UCSD-AML1 (cell line): Measurements from ENCODE around the gene EFNA4.
A peak's percentile ranks its signal among the peaks of the same experiment; 100 is the strongest.

Experiments used
- DNase-seq: peaks from one replicate; lab custom pipeline; 2025; ENCODE audit not compliant: unreplicated experiment; lab: John Stamatoyannopoulos, UW

The EFNA4 gene

DNA sequence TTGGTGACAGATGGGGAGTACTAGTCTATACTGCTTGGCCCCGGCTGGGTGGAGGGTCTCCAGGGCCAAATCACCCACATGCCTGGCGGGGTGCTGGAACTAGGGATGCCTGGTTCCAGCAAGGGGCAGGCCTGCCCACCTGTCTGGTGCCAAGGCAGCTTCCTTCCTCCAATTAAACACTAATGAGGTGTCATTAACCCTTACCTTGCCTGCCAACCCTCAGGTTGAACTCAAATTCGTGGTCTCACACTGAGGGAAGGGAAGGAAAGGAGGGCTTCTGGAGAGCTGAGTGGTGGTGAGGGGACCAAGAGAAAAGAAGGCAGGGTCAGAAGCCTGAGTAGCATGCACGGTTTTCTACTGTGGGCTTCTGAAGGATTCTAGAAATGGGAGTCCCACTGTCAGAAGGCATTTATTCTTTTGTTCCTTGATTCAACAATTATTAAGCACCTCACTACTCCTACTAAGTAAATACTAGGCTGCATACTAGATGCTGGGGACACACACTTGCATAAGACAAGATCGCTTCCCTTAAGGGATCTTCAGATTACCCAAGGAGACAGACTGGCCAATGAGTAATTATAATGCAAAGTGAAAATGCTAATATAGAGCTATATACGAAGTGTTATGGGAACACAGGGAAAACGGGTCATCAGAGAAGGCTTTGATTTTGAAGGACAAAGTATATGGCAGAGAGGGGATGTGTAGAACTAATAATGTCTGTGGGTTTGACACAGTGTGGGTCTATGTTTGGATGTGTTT is 9.2 kb downstream of the EFNA4 start:
- DNase-seq = no peak

DNA sequence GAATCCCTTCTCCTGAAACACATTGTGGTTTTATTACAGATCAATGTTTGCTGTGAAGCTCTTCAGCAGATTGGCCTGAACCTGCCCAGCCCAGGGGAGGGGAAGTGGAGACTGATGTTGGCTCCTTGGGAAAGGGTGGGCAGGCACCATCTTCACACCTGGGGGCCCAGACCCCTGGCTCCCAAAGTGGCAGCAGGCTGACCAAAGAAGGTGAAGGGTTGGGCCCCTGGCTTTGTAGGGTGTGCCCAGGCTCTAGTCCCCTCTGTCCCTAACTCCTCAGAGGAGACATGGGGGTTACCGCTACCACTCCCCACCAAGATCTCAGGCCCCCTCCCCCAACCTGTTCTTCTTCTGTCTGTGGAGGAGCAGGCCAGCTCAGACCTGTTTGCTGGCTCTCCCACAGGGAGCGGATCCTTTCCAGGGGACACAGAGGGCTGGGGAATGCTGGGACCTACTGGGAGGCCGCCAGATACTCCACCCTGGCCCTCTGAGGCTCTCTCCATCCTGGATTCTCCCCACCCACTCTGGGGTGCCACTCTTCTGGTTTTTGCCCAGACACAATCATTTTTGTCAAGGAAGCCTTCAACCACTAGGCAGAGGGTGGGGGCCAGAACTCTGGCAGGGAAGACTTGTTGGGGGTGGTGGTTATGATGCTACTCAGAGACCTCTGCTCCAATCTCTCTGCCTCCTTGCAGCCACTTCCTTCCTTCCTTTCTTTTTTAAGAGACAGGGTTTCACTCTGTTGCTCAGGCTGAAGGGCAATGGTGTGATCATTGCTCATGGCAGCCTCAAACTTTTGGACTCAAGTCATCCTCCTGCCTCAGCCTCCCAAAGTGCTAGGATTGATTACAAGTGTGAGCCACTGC is 10.1 kb downstream of the EFNA4 start:
- DNase-seq = peak; percentile 62

DNA sequence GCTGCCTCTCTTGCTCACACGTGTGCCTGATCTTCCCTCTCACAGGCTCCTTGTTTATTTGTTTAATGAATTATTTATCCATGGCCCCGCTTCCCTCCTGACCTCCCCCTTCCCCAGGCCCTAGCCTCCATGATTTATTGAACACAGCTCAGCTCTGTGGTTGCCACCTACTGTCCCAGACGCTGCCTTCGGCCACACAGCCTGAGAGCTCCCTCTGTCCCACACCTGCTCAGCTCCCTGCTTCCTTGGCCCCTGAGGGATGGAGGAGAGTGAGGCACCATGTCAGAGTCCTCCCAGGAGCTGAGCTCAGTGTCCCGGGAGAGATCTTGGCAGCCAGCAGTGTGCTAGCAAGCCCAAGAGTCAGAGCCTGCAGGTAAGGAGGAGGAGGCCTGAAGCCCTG is 12.0 kb downstream of the EFNA4 start:
- no peak for DNase-seq

DNA sequence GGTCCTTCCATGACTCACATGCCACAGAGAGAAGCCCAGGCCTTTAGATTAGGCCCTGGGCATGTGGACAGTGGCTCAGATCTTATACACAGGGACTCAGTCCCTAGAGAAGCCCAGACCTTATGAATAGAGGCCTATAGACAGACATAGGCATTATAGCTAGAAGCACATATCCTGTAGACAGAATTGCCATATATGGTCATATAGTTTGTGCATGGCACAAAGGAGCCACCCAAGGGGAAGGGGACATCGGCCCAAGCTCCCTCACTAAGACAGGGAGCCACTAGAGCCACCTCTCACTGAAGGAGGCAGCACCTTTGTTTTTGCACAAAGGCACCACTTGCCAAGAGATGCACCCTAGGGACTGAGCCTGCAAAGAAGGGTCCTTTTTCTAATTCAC is 12.8 kb downstream of the EFNA4 start:
- DNase-seq = no peak

DNA sequence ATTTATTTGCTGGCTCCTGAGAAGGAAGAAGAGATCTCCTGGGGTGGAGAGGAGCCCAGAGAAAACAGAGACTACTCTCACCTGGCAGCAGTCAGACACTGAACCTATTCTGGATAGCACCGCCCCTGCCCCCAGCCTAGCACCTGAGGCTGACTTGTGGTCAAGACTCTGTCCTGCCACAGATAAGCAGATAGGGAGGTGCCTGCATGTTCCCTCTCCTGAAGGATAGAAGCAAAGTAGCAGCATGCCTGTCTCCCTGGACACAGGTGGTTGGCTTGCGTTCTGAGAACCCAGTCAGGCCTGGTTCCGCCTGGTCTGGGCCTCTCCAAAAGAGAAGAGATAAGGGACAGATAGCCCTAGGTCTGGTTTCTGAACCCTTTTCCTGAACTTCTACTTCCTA is 13.8 kb downstream of the EFNA4 start:
- no peak for DNase-seq

DNA sequence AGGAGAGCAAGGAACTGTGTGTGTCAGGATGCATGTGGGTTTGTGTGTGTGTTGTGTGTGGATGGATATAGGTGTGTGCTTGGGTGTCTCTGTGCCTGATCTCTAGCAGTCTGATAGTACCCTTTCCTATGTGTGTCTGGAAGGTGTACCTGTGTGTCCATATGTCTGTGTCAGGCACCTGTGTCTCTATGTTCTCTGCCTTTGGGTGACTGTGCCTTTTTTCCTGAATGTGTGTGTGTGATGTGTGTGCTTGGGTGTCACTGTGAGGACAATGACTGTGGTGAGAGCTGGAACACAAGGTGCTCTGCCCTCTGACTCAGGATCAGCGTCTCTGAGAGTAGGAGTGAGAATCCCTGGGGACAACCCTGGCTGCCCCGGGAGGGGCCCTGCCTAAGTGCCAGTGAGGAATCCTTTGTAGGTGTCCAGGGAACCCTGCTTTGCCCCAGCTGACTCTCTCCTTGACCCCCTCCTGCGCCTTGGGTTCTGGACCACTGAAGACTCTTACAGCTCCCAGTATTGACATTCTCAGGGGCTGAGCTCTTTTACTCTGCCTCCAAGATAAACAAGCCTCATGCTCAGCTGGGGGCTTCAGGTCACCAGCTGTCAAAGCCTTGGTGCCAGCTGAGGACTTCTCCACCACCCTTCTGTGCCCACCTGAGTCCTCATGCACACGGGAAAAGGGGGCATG is 14.4 kb downstream of the EFNA4 start:
- no peak for DNase-seq

DNA sequence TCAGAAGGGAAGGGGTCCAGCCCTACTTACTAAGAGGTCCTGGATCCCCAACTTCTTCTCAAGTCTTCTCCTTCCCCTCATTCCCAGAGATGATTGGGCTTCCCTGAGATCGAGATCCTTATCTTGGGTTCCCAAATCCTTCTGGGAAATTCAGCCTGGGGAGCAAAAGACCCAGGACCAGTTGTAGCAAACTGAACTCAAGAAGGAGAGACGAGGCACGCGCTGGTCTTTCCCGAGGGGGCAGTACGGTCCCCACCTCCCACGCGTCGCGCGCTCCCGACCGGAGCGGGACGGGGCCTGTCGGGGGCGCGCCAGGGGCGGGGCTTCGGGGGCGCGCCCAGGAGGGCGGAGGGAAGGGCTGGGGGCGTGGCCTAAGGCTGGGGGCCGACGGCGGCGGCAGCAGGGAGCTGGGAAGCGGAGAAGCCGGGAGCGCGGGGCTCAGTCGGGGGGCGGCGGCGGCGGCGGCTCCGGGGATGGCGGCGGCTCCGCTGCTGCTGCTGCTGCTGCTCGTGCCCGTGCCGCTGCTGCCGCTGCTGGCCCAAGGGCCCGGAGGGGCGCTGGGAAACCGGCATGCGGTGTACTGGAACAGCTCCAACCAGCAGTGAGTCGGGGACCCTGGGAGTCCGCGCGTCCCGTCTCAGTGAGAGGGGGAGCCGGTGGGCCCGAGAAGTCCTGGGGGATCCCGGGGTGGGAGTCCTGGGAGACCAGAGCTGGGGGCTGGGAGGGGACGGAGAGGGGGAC is 15.1 kb downstream of the EFNA4 start, which contains the start of gene EFNA3:
EFNA3 (plus strand) TSS at position 369 of the 741 bp plus-strand sequence; CDS start at position 474, 105 bp downstream.
- peak; percentile 71 for DNase-seq

DNA sequence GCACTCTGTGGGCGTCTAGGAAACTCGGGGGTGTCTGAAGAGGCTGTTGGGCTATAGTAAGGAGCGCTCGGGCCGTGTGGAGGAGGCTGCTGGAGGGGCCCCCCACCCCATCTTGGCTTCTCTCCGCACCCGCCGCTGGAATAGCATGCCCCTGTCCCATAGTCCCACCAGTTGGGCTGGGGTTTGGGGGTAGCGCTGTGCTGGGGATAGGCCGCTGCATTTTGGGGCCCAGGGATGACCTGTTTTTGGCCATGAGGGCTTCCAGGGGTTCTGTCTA is 15.6 kb downstream of the EFNA4 start:
- DNase-seq = no peak

DNA sequence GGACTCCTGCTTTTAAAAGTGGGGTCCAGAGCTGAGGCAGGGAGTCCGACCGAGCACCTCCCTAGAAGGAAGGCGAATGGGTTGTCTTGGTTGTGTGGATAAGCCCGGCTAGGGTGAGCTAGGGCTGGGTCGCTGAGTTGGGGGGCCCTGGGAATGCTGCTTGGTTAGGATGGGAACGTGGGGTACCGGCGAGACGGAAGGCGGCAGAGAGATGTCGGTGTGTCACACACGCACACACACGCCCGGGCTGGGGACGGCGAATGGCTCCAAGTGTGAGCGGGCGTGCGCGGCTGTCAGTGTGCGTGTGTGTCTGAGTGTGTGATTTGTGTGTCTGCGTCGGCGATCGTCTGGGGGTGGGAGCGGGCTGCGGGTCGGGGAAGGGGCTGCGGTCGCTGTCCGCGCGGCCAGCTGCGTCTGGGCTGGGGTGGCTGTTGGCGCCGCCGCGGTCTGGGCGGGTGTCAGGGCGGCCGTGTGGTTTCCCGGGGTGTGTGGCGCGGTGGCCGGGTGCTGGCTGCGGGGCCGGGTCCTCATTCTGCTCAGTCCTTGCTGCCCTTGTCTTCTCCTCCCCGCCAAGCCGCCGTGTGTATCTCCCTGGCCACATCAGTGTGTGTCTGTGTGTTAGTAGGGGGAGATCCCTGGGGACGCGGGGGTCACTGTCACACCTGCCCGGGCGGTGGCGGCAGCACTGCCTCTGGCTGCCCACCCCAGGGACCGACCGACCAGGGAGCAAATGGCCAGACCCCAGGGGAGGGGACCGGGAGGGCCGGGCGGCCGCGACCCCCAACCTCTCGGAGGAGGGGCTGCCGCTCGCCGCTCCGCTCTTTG is 16.2 kb downstream of the EFNA4 start:
- DNase-seq = no peak

DNA sequence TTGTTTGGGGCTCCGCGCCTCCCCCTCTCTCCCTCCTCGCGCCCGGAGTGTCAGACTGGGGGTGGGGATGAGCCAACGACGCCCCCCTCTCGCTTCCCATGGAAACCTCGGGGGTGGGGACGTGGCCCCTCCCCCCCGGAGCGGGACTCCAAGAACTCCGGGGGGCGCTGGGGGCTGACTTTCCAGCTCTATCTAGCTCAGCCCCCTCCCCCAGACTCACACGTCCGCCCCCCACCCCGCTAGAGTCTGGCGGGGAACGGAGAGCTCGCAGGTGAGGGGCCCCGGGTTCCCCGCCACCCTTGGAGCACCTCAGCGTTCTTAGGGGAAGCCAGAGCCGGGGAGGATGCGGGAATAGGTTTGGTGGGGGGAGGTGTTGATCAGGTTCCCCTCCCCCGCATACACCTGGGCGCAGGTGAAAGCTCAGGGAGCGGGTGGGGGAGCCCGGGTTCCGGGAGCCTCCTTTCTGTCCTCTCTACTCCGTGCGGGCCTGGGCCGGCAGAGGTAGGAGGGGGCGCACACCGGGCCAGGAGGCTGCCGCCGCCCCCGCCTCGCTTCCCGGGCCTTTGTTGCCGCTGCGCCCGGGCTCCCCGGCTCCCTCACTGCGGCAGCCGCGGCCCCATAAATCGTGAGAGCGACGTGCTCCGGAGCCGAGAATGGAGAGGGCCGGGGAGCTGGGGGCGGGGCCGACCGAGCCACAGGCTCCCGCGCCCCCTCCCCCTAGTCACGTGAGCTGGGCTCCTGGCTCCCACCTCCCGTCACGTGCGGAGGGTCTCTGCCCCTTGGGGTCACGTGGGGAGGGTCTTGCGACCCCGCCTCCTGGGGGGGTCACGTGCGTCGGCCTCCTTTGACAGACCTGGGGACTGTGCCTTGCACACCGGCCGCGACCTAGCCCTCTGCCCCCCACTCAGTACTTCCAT is 17.0 kb downstream of the EFNA4 start:
- peak; percentile 29 for DNase-seq

DNA sequence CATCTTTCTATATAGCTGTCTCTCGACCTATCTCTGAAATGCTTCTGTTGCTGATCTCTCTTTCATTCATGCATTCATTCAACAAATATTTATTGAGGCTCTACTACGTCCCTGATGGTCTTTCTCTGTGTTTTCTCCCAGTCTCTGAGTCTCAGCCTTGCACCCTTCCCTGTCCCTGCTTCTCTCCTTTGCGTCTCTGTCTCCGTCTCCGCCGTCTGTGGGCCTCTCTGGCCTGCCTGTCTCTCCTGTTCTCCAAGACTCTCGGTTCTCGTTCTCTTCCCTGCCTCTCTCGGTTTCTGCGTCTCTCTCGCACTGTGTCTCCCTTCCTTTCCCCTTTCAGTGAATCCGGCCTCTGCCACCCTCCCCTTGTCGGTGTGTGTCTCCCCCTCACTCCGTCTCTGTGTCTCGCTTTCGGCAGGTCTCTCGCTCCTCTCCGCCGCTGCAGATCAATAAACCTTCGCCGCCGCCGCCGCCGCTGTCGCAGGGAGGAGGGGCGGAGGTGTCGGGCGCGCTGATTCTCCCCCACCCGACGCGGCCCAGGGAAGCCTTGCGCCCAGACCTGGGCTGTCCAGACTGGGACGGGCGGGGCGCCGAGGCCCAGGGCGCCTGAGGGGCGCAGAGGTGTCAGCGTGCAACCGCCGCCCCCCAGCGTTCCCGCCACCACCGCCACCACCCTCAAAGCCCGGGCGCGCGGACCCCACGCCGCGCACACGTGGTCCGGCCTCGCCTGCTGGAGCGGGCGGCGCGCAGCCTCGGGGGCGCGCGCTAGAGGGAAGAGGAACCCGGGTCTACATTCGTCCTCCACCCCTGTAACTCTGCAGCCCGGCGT is 18.1 kb downstream of the EFNA4 start:
- no peak for DNase-seq

DNA sequence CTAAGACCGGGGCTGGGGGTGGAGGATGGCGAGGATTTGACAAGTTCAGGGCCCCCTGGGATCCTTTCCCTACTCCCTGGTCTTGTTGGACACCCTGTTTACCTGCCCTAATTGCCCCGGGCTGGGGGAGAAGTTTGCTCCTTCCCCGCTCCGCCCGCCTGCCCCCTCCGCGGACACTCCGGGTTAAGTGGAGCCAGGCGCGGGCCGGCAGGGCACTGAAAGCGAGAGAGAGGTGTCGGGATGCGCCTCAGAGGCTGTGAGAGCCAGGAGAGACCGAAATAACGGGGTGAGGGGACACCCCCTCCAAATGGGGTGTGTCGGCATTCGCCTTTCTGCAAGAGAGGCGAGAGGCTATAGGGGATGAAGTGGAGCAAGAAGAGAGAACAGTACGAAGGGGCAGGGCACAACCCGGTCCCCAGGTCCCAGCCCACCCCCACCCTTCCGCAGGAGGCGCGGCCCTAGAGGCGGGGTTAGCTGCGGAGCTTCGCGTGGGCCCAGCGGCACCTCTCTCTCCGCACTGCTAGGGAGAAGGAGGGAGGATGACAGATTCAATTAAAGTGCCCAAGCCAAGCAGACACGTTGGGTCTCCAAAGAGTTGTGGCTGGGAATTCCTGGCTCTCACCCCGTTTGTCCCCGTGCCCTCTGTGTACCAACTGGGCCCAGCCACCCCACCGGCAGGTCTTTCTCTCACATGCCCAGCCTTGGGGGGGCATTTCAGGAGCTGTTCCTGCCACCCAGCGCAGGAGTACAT is 18.9 kb downstream of the EFNA4 start:
- no peak for DNase-seq

DNA sequence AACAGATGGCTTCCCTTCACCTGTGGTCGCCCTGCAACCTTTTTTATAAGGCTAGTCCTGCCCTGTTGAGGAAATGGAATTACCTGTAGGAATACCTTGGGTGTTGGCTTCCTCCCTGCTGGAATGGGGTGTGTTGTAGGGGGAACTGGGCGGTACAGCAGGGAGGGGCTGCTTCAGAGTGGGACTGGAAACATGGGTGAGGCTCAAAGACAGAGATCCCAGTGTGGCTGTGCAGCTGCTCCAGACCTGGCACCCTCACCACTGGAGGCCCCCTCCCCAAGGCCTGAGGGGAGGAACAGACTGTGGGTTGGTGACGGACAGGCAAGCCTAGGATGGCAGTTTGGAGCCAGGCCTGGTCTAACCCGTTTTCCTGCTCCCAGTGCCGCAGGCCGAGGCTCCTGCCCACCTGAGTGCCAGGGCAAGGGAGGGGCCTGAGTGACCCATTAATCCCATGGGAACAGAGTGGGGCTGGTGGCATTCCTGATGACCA is 19.6 kb downstream of the EFNA4 start:
- DNase-seq = no peak

DNA sequence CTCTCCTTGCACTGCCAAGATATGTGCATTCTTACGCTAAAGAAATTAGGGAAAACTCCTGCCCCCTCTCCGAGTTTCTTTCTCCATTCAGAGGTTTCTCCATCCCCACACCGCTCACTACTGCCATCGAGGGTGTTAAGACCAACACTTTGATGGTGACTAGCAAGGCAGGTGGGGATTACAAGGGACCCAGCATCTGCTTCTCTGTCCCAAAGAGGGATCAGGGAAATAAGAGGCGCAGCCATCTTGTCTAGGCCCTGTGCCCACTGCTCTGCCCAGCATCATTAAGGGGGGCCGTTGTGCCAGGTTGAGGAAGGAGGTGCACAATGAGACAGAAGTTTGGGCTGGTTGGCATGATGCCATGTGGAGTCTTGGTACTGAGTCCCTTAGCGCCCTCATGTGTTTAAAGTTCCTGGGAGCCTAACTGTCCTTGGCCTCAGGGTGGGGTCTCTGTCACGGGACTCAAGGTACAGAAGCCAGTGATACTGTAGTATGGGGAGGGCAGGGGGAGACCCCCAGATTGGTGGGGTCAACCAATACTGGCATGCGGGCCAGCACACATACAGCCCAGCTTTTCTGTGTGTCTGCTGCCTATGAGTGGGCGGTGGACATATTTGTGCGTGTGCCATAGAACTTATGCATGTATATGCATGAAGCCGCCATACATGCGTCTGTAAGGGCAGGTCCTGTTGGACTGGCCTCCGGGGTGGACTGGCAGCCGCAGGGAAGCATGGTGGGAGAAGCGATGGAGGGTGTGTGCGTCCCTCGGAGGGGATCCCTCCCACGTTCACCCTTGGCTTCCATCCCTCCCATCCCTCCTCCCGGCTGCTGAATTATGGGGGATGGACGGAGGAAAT is 20.6 kb downstream of the EFNA4 start:
- DNase-seq = peak; percentile 66

DNA sequence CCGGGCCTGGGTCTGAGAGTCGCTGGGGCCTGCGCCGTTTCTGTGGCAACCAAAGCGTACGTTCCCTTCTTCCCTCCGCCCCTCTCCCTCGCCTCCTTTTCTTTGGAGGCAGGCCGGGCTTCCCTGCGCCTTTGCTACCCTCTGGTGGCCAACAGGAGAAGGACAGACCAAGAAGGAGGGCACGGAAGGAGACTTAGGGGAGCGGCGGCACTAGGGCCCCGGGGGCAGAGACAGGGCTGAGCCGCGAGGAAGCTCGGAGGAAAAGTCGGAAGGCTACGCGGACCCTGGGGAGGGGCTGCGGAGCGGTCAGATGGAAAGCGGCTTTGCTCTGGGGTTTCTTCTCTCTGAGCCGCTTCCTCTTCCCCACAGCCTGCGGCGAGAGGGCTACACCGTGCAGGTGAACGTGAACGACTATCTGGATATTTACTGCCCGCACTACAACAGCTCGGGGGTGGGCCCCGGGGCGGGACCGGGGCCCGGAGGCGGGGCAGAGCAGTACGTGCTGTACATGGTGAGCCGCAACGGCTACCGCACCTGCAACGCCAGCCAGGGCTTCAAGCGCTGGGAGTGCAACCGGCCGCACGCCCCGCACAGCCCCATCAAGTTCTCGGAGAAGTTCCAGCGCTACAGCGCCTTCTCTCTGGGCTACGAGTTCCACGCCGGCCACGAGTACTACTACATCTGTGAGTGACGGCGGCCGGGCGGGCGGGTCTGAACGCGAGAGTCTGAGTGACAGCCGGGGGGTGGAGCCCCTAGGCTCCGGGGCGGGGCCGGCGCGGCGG is 21.4 kb downstream of the EFNA4 start:
- peak; percentile 94 for DNase-seq
